ENCODE measurements around the gene STX17.

DNA sequence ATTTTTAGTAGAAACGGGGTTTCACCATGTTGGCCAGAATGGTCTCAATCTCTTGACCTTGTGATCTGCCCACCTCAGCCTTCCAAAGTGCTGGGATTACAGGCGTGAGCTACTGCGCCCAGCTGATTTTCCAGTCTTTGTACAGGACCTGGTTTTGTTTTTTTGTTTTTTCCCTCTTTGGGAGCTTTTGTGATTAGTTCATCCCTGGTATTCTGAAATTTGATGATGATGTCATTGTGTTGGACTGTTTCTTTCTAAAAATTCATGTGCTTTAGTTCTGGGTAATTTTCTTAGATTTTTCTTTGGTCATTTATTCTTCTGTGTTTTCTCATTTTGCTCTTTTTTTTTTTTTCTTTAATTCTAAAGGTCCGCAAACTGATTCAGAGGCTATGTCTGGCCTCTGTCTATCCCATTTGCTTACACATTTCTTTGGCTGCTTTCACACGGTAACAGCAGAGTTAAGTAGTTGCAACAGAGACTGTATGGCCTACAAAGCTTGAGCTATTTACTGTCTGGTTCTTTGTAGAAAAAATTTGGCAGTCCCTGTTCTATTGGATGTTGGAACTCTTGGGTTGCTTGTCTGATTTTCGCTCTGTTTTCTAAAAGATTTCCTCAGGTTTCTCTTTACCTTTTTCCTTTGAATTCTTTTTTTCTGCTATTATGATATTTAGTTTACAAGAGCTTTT, 24.8 kb downstream of the STX17 start:
- TF ChIP-seq, protein P1, sequence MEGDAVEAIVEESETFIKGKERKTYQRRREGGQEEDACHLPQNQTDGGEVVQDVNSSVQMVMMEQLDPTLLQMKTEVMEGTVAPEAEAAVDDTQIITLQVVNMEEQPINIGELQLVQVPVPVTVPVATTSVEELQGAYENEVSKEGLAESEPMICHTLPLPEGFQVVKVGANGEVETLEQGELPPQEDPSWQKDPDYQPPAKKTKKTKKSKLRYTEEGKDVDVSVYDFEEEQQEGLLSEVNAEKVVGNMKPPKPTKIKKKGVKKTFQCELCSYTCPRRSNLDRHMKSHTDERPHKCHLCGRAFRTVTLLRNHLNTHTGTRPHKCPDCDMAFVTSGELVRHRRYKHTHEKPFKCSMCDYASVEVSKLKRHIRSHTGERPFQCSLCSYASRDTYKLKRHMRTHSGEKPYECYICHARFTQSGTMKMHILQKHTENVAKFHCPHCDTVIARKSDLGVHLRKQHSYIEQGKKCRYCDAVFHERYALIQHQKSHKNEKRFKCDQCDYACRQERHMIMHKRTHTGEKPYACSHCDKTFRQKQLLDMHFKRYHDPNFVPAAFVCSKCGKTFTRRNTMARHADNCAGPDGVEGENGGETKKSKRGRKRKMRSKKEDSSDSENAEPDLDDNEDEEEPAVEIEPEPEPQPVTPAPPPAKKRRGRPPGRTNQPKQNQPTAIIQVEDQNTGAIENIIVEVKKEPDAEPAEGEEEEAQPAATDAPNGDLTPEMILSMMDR (IDR thresholded peaks at IDR 0.05), result no peak
- no peak for TF ChIP-seq POLR2AphosphoS5 (IDR thresholded peaks at IDR 0.05)
- no peak for TF ChIP-seq POLR2A (IDR thresholded peaks at IDR 0.05)
- no peak for TF ChIP-seq EP300 (IDR thresholded peaks at IDR 0.05)

All from gastroesophageal sphincter (tissue), 3 donors.